HG02870 (cell line): ENCODE results near the gene TNNI2.

Source experiments
- ATAC-seq: cut with Tn5 transposase; IDR thresholded peaks from one replicate; pipeline ENCODE4 v1.9.1; 2021; ENCODE audit warnings: mild to moderate bottlenecking, moderate library complexity; ENCODE audit not compliant: unreplicated experiment

TNNI2 gene

GRCh38 chr11:1832211-1832919 is 6.4 kb upstream of the TNNI2 start:
- no peak for ATAC-seq

GRCh38 chr11:1832920-1833295 is 5.9 kb upstream of the TNNI2 start:
- ATAC-seq, result no peak

- no peak for ATAC-seq
Measured at GRCh38 chr11:1834062-1834610, 4.6 kb upstream of the TNNI2 start.

- ATAC-seq, result no peak
Measured at GRCh38 chr11:1834779-1835670, 3.8 kb upstream of the TNNI2 start, which contains the start of gene SYT8. Gene SYT8, plus strand, starts transcription at chr11:1834990. Its CDS starts 116 bp downstream, at chr11:1835106.

- ATAC-seq, result no peak
Measured at GRCh38 chr11:1835671-1836010, 3.1 kb upstream of the TNNI2 start.

GRCh38 chr11:1836011-1836945 is 2.5 kb upstream of the TNNI2 start:
- ATAC-seq, result no peak

- no peak for ATAC-seq
Measured at GRCh38 chr11:1837171-1838076, 1.4 kb upstream of the TNNI2 start.

- no peak for ATAC-seq
Measured at GRCh38 chr11:1838077-1838425, 730 bp upstream of the TNNI2 start.

GRCh38 chr11:1839204-1839923 is 583 bp downstream of the TNNI2 start:
- no peak for ATAC-seq

- ATAC-seq, result no peak
Measured at GRCh38 chr11:1839924-1840779, 1.4 kb downstream of the TNNI2 start.

GRCh38 chr11:1840780-1841480 is 2.1 kb downstream of the TNNI2 start:
- no peak for ATAC-seq

GRCh38 chr11:1841511-1842148 is 2.8 kb downstream of the TNNI2 start:
- ATAC-seq, result no peak

GRCh38 chr11:1842149-1843097 is 3.6 kb downstream of the TNNI2 start:
- ATAC-seq, result no peak

GRCh38 chr11:1843098-1843473 is 4.3 kb downstream of the TNNI2 start:
- ATAC-seq, result no peak

- ATAC-seq, result no peak
Measured at GRCh38 chr11:1843796-1844195, 5.0 kb downstream of the TNNI2 start.
